ENCODE data around the gene SPATC1L.

GRCh38 chr21:46178961-46179360 lies 5.3 kb downstream of the SPATC1L start:
- TF ChIP-seq CTCF (IDR thresholded peaks at IDR 0.05; ENCODE audit: poor library complexity, severe bottlenecking) (no peak), EZH2 (IDR thresholded peaks at IDR 0.05; ENCODE audit: borderline replicate concordance, insufficient read depth, low read length, poor library complexity, severe bottlenecking) (no peak)
